ENCODE results near the gene CABP7.

CABP7 gene

DNA sequence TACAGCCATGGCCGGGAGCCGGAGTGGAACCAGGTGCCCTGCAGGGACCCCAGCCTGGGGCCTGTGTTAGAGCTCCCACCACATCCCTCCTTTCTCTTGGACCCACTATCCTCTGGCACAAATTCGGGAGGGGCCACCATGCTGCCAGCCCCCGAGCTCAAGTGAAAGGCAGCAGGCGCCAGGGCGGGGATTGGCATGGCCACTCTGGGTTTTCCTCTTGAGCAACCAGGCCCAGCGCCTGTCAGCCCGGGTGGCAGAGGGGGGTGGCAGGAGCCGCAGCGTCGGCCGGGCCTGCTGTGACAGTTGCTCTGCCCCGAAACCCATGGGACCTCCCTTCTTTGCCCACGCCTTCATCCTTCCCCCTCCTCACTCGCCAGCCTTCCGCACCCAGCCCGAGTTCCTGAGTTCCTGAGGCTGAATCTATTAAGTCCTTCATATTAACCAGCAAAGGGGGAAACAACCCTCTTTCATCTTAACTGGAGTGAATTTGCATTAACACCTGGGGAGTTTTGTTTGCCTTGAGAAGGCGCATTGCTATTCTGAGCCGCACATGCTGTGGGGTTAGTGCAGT is 16.8 kb upstream of the CABP7 start:
- Histone ChIP-seq H3K4me3 (ENCODE audit: low read depth in 1 of 2, low read length in 1 of 2) (peak overlapping the region in 1 of 2 experiments; percentile 11), H3K36me3 (no peaks in the 10 kb centered on the region), H3K9me3 (no peaks in the 10 kb centered on the region), H3K27ac (no peak overlapping the region), H3K27me3 (peaks cover 39% of the 10 kb centered on the region), H3K4me1 (ENCODE audit: control insufficient read depth in 1 of 2, insufficient read depth in 1 of 2, low read depth in 1 of 2, low read length in 1 of 2) (peaks cover 13 to 22% of the 10 kb centered on the region in 2 experiments)
- TF ChIP-seq, protein P1, sequence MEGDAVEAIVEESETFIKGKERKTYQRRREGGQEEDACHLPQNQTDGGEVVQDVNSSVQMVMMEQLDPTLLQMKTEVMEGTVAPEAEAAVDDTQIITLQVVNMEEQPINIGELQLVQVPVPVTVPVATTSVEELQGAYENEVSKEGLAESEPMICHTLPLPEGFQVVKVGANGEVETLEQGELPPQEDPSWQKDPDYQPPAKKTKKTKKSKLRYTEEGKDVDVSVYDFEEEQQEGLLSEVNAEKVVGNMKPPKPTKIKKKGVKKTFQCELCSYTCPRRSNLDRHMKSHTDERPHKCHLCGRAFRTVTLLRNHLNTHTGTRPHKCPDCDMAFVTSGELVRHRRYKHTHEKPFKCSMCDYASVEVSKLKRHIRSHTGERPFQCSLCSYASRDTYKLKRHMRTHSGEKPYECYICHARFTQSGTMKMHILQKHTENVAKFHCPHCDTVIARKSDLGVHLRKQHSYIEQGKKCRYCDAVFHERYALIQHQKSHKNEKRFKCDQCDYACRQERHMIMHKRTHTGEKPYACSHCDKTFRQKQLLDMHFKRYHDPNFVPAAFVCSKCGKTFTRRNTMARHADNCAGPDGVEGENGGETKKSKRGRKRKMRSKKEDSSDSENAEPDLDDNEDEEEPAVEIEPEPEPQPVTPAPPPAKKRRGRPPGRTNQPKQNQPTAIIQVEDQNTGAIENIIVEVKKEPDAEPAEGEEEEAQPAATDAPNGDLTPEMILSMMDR (IDR thresholded peaks at IDR 0.05) = no peak

DNA sequence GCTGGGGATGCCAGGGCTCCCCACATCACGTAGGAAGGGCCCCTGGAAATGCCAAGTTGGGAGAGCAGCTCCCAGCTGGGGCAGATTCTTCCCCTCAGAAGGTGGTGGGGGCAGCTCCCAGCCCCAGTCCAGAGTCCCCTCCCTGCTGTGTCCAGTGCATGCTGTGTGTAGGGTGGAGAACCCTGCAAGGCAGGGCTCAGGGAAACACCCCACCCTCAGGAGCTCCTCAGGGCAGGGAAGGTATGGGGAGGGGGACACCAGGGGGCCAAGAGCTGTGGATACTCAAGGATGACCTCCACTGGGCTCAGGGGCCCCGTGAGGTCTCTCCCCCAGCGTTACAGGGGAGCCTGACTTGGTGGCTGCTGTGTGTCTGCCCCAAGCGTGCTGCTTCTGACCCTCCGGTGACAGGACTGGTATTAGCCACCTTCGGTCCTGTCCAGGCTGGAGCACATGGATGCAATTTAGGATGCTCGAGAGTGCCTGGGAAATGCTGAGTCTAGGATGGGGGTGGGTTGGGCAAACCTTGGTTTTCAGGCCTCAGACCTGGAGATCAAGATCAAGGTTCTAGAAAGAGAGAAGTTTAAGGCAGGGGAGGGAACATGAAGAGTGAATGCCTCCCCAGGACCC is 16.1 kb upstream of the CABP7 start:
- TF ChIP-seq, protein P1 (IDR thresholded peaks at IDR 0.05) = no peak
- Histone ChIP-seq H3K4me1 (ENCODE audit: control insufficient read depth in 1 of 2, insufficient read depth in 1 of 2, low read depth in 1 of 2, low read length in 1 of 2) (peaks cover 13 to 22% of the 10 kb centered on the region in 2 experiments), H3K4me3 (ENCODE audit: low read depth in 1 of 2, low read length in 1 of 2) (no peak overlapping the region), H3K27me3 (peaks cover 41% of the 10 kb centered on the region), H3K27ac (no peak overlapping the region), H3K36me3 (no peaks in the 10 kb centered on the region), H3K9me3 (no peaks in the 10 kb centered on the region)

DNA sequence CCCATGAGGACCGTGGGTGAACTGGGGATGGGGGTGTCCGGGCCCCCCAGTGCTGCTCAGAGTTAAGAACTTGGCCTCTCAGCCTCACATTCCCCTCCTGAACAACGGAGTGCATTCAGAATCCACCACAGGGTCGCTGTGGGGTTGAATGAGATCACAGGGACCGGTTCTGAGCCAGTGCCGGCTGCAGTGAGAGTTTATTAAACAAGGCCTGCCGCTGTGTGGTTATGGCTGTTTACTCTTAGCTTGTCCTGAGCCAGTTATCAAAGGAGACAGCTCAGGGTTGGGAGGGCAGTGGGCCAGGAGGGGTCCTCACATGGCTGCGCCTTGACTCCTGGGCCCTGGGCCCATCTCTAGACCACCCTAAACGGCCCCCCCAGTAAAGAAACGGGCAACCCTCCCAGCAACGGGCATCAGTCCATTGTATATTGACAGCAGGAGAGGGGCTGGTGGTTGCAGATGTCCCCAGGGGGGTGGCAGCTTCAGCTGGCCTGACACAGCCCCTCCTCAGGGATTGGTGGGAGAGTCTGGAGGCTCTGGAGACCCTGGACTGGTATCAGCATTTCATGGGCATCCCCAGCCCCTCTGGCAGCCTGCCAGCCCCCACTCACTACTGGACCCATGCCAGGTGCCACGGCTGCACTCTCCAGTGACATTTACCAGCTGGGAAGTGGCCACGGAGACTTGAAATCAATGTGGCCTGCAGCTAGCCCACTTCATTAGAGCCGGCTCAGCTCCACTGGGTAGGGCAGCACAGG is 15.1 kb upstream of the CABP7 start:
- H3K27ac ChIP-seq = no peak overlapping the region
- peaks cover 41% of the 10 kb centered on the region for H3K27me3 ChIP-seq
- TF ChIP-seq, protein P1 (IDR thresholded peaks at IDR 0.05) = no peak
- peaks cover 13 to 22% of the 10 kb centered on the region in 2 experiments for H3K4me1 ChIP-seq (ENCODE audit: control insufficient read depth in 1 of 2, insufficient read depth in 1 of 2, low read depth in 1 of 2, low read length in 1 of 2)
- H3K9me3 ChIP-seq = no peaks in the 10 kb centered on the region
- H3K36me3 ChIP-seq = no peaks in the 10 kb centered on the region
- H3K4me3 ChIP-seq (ENCODE audit: low read depth in 1 of 2, low read length in 1 of 2) = no peak overlapping the region

DNA sequence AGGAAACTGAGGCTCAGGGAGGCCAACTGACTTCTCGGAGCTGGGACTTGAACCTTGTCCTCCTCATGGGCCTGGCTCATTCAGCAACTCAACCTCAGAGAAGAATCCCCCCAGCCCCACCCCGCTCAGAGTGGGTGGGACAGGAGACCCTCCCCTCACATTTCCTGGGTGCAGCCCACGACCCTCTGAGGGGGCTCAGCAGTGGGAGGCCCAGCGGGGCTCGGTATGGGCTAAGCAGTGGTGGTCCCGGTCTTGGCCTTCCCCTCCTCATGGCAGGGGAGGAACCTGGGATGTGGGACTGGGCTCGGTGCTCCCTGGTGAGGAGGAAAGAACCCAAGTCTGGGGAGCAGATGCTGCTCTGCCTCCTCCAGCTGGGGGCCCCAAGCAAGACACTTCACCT is 14.2 kb upstream of the CABP7 start:
- TF ChIP-seq, protein P1 (IDR thresholded peaks at IDR 0.05) = no peak
- Histone ChIP-seq H3K27ac (no peak overlapping the region), H3K4me1 (ENCODE audit: control insufficient read depth in 1 of 2, insufficient read depth in 1 of 2, low read depth in 1 of 2, low read length in 1 of 2) (peaks cover 13 to 22% of the 10 kb centered on the region in 2 experiments), H3K27me3 (peaks cover 50% of the 10 kb centered on the region), H3K9me3 (no peaks in the 10 kb centered on the region), H3K4me3 (ENCODE audit: low read depth in 1 of 2, low read length in 1 of 2) (no peak overlapping the region), H3K36me3 (no peaks in the 10 kb centered on the region)

DNA sequence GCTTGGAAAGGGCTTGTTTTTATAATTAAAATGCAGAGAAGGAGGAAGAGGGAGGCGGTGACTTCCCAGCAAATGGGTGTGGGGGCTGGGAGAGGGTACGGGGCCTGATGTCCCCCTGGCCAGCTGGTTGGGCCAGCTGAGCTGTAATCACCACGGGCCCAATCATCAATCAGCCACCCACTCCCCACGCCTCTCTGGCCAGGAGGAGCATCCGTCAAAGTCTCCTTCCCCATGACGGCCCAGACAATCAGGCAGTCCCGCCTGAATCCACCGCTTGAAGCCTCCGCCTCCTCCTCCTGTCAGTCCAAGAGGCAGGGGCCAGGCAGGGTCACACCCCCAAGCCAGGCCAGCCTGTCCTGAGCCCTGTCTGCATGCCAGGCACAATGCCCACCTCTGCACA is 13.3 kb upstream of the CABP7 start:
- Histone ChIP-seq H3K27me3 (peaks cover 58% of the 10 kb centered on the region), H3K4me1 (ENCODE audit: control insufficient read depth in 1 of 2, insufficient read depth in 1 of 2, low read depth in 1 of 2, low read length in 1 of 2) (peaks cover 7 to 15% of the 10 kb centered on the region in 2 experiments)

More for the DNA sequence above, 13.3 kb upstream of the CABP7 start:
- no peak overlapping the region for H3K27ac ChIP-seq
- H3K9me3 ChIP-seq = no peaks in the 10 kb centered on the region
- no peaks in the 10 kb centered on the region for H3K36me3 ChIP-seq
- H3K4me3 ChIP-seq (ENCODE audit: low read depth in 1 of 2, low read length in 1 of 2) = no peak overlapping the region
- TF ChIP-seq, protein P1 (IDR thresholded peaks at IDR 0.05) = no peak

All from neutrophil (primary cell).